GM21360 (cell line): ENCODE data around the gene PLK5.
"Not testable (repeated sequence)": the region's sequence is repeated elsewhere in the genome, so short reads cannot be mapped to it uniquely, and the experiment has no call there.

ENCODE experiments used
- ATAC-seq: cut with Tn5 transposase; IDR thresholded peaks from one replicate; pipeline ENCODE4 v1.9.1; 2021; ENCODE audit warnings: mild to moderate bottlenecking, moderate library complexity; ENCODE audit not compliant: unreplicated experiment

The PLK5 gene

DNA sequence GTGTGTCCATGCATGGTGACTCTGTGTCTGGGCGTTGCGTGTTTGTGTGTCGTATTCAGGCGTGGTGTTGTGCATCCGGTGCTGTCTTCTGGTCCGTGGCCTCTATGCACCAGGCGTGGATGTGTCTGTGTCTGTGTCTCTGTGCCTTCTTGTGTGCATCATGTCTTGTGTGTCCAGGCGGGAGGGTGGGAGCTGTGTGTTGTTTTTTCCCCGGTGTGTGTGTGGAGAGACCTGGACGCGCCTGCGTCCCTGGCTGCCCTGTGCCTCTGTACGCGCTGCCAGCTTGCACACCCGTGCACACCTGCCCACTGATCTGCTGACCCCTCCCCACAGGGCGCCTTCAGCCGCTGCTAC lies 1.1 kb downstream of the PLK5 start:
- no peak for ATAC-seq

DNA sequence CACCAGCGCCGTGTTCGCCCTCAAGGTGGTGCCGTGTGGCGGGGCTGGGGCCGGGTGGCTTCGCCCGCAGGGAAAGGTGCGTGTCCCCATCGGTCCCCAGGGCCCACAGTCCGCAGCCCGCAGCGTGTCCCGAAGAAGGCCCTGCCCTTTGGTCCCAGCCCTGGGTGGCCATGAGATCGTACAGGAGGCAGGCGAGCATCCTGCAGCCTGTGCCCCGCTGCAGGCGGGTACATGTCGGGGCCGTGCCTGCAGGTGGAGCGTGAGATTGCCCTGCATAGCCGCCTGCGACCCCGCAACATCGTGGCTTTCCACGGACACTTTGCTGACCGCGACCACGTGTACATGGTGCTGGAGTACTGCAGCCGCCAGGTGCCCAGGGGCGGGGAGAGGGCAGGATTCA lies 1.5 kb downstream of the PLK5 start:
- ATAC-seq, result no peak

DNA sequence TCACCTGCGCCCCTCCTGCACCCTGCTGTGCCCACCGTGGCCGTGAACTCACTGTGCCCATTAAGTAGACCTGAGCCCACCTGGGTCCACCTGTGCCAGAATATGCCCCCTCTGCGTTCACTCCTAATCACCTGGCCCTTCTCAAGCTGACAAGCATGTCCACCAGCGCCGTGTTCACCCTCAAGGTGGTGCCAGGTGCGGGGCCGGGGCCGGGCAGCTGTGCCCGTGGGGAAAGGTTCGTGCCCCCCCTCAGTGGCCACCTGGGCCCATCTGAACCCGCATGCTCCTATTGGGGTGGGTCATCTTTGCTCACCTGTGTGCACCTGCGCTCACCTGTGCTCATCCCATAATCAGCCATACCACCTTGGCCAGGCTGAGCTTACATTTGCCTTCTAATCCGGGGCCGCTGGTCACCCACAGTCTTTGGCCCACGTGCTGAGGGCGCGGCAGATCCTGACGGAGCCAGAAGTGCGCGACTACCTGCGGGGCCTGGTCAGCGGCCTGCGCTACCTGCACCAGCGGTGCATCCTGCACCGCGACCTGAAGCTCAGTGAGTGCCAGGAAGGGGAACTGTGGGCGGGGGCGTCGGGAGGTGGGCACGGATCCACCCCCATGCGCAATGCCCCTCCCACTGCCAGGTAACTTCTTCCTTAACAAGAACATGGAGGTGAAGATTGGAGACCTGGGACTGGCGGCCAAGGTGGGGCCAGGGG lies 2.3 kb downstream of the PLK5 start:
- ATAC-seq, result no peak

DNA sequence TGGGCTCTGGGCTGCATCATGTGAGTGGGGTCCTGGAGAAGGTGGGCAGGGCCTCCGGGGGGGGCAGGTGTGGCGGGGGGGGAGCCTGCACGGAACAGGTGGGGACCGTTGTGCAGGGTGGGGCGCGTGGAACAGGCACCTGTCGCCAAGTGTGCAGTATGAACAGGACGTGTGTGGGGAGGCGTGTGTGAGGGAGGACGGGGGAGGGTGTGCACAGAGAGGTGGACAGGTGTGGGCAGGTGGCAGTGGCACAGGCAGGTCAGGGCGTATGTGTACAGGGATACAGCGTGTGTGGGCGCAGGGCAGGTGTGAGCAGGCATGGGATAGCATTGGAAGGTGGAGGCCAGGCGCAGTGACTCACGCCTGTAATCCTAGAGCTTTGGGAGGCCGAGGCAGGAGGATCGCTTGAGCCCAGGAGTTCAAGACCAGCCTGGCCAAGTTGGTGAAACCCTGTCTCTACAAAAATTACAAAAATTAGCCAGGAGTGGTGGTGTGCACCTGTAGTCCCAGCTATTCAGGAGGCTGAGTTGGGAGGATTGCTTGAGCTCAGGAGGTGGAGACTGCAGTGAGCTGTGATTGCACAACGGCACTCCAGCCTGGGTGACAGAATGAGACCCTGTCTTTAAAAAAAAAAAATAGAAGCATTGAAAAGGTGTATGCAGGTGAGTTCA lies 3.2 kb downstream of the PLK5 start:
- no peak for ATAC-seq

DNA sequence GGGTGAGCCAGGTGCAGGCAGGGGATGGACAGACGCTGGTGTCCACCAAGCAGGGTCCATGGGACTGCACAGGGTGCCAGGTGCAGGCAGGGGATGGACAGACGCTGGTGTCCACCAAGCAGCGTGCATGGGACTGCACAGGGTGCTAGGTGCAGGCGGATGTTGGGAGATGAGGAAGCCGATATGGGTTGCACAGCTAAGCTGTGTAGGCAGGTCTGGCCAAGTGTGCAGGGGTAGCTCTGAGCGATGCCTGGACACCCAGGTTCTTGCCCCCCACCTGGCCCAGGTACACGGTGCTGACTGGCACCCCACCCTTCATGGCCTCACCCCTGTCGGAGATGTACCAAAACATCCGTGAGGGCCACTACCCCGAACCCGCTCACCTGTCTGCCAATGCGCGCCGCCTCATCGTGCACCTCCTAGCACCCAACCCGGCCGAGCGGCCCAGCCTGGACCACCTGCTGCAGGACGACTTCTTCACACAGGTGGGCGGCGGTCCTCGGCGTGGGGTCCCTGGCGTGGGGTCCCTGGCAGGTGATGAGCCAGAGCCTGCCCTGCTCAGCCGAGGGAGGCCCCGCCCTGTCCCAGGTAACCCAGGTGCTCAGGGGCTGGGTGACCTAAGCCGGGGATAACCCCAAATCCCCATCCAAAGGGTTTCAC lies 3.9 kb downstream of the PLK5 start:
- ATAC-seq, result no peak

DNA sequence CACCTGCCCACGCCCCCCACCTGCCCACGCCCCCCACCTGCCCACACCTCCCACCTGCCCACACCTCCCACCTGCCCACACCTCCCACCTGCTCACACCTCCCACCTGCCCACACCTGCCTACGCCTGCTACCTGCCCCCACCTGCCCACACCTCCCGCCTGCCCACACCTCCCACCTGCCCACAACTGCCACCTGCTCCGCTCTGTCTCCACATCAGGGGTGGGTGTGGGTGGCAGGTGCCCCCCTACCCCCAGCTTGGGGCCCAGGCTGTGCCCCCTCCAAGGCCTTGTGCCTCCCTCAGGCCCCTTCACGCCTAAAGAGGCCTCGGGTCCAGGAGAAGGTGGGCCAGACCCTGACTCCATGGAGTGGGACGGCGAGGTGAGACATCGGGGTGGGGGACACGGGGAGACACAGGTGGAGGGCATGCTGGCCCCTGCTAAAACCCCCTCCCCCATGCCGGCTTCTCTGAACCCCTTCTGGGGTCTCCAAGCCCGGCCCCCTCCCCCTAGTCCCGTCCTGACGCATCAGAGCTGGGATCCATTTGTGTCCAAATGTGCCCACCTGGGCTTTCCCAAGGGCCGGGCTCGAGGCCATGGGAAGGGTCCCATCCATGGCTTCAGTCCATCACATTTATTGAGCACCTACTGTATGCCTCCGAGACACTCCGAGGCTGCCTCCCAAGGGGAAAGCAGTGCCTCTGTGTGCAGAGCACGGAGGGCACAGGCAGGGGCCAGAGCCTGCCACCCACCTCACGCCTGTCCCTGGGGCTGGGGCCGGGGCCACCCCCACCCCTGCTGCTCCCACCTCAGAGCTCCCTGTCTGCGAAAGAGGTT lies 4.9 kb downstream of the PLK5 start:
- no peak for ATAC-seq

DNA sequence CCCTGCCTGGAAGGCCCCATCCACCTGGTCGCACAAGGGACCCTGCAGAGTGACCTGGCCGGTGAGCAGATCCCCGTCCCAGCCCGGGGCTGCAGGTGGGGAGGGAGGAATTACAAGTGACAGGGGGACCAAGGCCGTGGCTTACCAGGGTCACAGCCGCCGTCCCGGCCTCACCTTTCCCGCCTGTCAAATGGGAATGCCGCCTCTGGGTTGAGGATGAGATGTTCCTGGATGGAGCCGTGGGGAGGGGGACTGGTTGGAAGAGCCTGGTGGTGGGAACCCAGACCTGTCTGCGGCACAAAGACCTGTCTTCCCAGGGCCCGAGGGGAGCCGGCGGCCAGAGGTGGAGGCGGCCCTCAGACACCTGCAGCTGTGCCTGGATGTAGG lies 5.5 kb downstream of the PLK5 start:
- no peak for ATAC-seq

DNA sequence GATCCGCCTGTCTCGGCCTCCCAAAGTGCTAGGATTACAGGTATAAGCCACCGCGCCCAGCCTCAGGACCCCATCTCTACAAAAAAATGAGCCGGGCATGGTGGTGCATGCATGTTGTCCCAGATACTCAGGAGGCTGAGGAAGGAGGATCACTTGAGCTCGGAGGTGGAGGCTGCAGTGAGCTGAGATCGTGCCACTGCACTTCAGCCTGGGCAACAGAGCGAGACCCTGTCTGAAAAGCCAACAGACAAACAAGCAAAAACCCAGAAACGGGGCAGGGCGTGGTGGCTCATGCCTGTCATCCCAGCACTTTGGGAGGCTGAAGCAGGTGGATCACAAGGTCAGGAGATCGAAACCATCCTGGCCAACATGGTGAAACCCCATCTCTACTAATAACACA lies 7.0 kb downstream of the PLK5 start:
- ATAC-seq, result not testable (repeated sequence)

DNA sequence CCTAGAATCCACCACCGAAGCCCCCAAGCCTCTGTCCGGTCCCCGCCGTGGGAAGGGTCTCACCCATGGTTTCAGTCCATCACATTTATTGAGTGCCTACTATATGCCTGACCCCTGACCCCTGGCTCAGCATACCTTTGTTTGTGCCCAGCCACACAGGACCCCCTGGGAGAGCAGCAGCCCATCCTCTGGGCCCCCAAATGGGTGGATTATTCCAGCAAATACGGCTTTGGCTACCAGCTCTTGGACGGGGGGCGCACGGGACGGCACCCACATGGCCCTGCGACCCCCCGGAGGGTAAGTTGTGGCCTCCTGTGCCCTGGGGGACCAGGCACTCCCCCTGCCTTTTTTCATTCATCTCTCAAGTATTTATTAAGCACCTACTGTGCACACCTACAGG lies 7.7 kb downstream of the PLK5 start:
- ATAC-seq, result no peak

DNA sequence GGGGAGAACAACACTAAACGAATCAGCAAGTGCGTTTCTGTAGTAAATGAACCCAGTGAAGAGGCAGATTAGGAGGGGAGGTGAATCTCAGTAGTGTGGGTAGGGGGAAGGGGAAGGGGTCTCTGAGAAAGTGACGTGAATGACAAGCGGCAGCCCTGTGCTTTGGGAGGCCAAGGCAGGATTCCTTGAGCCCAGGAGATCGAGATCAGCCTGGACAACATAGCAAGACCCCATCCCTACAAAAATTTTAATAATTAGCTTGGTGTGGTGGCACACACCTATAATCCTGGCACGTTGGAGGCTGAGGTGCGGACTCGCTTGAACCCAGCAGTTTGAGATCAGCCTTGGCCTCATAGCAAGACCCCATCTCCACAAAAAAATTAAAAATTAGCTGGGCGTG lies 8.1 kb downstream of the PLK5 start:
- ATAC-seq, result no peak

DNA sequence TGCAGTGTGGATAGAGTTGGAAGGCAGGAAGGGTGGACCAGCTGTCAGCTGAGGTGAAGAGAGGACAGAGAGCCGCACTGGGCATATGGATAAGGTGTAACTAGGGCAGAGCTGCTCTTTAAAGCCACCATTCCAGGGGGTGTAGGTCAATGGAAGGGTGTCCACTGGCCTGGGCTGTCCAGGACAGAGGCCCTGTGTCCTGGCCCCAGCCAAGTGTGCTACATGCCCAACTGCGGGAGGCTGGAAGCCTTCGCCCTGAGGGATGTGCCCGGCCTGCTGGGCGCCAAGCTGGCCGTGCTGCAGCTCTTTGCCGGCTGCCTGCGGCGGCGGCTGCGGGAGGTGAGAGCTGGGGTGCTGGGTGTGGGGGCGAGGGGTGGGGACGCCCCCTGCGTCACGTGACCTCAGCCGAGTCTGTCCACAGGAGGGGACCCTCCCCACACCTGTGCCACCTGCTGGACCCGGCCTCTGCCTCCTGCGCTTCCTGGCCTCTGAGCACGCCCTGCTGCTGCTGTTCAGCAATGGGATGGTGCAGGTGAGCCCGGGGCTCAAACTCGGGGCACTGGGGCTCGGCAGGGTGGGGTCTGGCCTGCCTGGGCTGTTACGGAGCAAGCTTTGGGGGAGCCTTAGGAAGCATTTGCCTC lies 9.8 kb downstream of the PLK5 start:
- ATAC-seq, result no peak

DNA sequence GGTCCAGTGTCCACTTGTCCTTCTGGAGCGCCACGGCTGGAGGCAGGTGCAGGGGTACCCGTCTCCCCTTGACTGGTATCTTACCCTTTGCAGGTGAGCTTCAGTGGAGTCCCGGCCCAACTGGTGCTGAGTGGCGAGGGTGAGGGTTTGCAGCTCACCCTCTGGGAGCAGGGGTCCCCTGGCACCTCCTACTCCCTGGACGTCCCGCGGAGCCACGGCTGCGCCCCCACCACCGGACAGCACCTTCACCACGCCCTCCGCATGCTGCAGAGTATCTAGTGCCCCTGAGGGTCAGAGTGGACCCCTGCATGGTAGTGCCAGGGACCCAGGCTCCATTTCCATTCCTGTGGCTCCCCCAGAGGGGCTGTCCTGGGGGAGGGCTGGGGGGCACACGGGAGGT lies 11.1 kb downstream of the PLK5 start:
- ATAC-seq, result no peak

DNA sequence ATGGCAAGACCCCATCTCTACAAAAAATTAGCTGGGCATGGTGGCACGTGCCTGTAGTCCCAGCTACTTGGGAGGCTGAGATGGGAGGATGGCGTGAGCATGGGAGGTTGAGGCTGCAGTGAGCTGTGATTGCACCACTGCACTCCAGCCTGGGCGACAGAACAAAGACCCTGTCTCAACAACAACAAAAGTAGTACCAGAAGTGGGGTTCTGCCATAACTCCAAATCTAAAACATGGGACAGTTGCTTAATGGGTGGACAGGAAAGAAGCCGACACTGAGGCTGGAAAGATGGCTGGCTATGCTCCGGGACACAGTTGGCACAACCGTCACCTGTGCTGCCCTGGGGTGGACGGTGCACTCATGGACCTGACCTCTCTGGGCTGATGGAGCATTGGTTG lies 11.8 kb downstream of the PLK5 start:
- not testable (repeated sequence) for ATAC-seq

DNA sequence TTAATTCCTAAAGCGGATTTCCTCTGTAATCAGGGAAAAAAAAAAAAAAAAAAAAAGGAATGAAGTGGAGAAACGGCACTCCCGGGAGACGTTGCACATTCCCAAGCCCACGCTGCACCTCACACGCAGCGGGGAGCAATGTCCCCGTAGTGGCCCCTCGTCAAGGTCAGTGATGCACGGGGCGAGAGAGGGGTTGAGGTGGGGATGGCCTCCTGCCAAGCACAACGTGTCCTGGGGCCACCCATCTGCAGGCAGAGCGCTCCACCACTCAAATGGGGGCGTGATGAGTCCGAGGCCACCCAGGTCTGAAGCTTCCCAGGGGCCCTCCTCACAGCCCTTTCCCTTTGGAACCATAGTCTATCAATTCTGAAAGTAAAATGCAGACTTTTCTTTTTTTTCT lies 15.1 kb downstream of the PLK5 start:
- no peak for ATAC-seq

DNA sequence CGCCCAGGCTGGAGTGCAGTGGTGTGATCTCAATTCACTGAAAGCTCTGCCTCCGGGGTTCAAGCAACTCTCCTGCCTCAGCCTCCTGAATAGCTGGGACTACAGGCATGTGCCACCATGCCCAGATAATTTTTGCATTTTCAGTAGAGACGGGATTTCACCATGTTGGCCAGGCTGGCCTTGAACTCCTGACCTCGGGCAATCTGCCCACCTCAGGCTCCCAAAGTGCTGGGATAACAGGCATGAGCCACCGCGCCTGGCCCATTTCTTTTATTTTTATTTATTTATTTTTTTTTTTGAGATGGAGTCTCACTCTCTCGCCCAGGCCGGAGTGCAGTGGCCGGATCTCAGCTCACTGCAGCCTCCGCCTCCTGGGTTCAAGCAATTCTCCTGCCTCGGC lies 15.9 kb downstream of the PLK5 start:
- ATAC-seq, result not testable (repeated sequence)

DNA sequence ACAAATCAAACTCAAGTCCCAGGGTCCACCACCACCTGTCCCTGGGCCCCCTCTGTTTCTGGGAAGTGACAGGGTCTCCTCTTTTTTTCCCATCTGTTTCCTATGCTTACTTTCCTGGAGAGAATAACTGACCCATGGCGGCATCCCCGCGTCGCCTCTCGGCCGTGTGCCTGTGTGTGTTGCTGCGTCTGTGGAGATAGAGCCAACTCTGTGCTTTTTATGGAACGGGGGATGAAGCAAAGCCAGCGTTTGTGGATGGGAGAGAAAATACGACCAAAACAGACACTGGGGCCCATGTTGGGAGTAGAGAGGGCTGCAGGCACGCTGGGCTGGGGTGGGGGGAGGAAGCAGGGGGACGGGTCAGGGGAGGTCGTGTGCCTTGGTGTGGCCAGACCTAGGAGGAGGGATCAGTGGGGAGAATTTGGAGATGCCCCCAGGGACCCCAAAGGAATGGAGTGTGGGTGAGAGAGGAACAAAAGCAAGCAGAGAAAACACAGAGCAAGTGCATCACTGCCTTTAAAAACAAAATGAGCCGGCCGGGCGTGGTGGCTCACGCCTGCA lies 16.6 kb downstream of the PLK5 start:
- no peak for ATAC-seq

DNA sequence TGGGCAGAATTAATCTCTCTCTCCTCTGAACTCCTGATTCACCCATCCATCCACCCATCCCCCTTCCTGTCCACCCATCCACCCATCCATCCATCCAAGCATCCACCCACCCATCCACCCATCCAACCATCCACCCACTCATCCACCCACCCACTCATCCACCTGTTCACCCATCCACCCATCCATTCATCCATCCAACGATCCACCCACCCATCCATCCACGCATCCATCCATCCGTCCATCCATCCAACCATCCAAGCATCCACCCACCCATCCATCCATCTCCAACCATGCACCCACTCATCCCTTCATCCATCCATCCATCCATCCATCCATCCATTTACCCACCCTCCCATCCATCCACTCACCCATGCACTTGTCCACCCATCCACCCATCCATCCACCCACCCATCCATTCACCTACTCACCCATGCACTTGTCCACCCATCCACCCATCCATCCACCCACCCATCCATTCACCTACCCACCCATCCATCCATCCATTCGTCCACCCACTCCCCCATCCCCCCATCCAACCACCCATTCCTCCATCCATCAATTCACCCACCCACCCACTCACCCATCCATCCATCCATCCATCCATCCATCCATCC lies 25.6 kb downstream of the PLK5 start:
- ATAC-seq, result no peak

DNA sequence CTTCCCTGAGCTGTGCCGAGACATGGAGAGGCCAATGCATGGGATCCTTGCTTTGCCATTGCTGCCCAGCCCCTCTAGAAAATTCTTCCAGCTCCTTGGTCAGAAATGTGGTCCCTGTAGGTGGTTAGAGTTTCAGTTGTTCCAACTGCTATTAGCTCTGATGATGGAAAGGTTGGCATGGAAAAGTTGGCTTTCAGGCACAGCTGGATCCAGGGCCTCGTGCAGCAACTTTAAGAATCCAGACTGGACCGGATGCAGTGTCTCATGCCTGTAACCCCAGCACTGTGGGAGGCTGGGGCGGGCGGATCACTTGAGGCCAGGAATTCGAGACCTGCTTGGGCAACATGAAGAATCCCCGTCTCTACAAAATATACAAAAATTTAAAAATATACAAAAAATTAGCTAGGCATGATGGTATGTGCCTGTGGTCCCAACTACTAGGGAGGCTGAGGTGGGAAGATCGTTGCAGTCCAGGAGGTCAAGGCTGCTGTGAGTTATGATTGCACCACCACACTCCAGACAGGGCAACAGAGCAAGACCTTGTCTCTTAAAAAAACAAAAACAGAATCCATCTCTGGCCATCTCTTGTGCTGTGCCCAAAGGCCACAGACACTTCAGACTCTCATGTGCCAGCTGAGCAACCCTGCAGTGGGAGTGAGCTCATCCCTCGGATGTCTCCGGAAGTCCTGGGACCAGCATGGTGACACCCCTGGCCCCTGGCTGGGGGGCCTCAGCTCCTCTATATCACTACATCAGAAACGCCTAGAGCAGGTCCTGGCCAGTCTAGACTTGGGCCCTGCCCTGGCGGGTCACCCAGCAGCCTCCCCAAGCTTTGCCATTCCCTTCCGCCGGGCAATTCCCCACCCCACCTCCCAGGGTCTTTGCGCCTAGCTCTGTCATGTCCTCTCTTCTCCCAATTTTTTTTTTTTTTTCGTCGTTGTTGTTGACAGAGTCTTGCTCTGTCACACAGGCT lies 27.5 kb downstream of the PLK5 start:
- ATAC-seq, result no peak

DNA sequence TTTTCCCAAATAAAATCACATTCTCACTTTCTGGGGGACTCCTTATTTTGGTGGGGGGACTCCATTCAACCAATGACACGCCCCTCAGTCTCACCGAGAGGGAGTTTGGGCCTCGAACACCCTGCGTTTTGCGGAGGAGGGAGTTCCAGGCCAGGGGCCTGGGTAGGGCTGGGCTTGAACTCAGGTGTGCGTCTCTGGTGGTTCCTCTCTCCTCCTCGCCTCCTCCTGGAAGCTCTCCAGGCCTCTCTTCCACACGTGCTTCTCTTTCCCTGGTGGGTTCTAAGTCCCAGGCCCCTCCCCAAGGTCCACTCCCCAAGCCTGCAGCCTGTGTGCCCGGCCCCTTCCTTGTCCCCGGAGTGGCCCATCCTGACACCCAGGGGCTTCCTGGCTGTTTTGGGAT lies 29.5 kb downstream of the PLK5 start:
- no peak for ATAC-seq
